NCI-H187 (cell line): ENCODE data around the gene CHAF1A.

Experiments used
- DNase-seq, 2 experiments: peaks; one replicate each; lab custom pipeline; 2025; lab: John Stamatoyannopoulos, UW

Gene CHAF1A

DNA sequence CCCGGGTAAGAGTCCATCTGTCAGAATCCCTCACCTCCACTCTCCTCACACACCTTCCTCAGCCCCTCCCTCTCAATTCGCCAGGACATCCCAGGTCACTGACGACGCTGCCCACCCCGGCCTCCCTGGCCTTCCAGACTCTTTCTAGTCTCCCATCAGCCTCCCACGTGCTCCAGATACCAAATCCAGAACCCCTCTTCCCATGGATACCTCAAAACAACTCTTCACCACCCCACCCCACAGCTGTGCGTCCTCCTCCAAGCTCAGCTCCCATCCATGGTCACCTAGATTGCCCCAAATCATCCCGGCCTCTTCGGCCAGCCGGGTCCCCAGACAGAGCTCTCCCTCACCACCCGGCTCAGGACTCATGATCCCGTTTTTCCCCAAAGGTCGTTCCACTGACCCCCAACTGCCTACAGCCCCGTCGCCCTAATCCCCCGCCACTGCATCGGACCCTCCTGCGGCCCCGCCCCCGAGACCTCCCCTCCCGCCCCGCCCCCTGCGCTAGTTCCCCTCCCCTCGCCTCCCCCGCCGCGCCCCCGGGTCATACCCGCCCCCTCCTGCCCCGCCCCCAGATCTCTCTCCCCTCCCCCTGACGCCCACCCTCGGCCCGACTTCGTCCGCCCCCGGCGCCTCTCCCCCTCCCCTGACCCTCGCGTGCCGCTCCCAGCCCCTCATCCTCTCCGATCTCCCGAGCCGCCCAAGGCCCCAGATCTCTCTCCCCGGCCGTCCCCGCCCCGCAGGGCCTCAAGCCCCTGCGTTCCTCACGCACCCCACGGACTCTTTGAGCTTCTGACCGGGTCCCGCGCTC, 54.6 kb downstream of the CHAF1A start:
- DNase-seq, result peak in 1 of 2 experiments; percentile 26

DNA sequence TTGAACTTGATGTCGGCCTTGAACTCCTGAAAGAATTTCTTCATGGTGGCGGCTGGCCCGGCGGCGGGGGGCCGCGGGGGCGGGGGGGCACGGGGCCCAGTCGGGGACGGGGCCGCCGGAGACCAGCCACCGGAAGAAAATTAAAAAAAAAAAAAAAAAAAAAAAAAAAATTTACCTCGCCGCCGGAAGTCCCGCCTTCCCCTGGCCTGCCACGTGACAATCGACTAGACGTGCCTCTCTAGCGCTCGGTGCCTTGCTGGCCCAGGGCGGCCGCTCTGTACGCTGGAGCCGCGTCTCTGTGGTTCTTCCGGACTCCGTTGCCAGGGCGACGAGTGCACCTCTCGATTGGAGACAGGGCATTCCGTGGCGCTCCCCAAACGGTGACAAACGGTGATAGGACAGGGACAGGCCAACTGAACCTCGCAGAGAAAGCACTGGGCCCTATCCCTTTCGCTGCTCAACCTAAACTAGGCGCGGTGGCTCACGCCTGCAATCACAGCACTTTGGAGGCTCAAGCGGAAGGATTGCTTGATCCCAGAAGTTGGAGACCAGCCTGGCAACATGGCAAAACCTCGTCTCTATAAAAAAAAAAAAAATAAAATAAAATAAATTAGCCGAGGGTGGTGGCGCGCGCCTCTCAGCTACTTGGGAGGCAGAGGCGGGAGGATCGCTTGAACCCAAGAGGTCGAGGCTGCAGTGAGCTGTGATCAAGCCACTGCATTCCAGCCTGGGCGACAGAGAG, 55.4 kb downstream of the CHAF1A start, which contains the start of gene UBXN6:
Gene UBXN6 (minus strand): TSS at position 141 of the 742 bp plus-strand sequence. CDS start 97 bp downstream, at position 44.
- DNase-seq, result peak; percentile 94 to 97

DNA sequence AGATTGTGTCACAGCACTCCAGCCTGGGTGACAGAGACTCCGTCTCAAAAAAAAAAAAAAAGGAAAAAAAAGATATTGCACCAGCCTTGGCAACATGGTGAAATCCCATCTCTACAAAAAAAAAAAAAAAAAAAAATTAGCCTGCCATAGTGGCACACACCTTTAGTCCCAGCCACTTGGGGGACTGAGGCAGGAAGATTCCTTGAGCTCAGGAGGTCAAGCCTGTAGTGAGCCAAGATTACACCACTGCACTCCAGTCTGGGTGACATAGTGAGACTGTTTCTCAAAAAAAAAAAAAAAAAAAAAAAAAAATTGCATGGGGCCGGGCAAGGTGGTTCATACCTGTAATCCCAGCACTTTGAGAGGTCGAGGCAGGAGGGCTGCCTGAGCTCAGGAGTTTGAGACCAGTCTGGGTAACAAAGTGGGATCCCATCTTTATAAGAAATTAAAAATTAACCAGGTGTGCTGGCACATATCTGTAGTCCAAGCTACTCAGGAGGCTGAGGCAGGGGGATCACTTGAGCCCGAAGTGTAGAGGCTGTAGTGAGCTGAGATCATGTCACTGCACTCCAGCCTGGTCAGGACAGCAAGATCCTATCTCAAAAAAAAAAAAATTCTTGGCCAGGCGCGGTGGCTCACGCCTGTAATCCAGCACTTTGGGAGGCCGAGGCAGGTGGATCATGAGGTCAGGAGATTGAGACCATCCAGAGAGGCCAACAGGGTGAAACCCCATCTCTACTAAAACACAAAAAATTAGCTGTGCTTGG, 62.6 kb downstream of the CHAF1A start:
- DNase-seq, result no peak

DNA sequence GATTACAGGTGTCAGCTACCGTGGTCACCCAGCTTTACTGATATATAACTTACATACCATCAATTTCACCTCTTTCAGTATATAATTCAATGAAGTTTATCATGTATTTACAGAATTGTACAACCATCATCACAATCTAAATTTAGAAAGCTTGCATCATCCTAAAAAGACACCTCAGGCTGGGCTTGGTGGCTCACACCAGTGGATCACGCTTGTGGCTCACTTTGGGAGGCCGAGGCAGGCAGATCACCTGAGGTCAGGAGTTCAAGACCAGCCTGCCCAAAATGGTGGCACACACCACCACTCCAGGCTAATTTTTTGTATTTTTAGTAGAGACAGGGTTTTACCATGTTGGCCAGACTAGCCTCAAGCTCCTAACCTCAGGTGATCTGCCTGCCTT, 65.4 kb downstream of the CHAF1A start:
- DNase-seq, result no peak

DNA sequence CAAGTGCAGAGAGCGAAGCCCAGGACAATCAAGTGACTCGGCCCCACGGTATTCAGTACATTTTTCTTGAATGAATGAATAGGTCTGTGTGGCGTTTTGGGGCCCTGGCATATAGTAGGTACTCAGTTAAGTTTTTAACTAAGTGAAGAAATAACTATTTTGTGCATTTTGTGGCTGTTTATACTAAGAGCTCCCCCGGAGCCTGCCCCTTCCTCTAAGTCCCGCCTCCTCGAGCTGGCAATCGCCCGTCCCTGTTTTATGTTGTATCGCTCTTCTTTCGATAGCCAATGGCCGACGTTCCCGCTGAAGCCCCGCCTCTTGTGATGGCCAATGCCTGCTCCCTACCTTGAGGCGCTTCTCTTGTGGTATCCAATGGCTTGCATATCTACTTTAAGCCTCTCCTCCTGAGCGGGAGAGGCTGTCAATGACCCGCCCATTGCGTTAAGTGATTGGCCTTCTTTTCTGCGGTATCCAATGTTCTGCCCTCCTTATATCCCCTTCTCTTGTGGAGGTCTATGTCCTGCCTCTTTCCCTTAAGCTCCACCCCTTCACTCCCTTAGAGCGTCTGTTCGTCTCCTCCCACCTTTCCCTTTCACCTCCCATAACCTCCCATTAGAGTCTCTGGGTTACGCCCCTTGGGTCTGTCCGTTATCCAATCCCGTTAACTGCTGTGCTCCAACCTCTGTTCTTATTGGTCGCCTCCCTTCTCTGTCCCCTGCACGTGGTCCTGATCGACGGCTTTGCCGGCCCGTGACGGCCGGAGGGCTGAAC, 69.1 kb downstream of the CHAF1A start:
- DNase-seq, result peak; percentile 100

DNA sequence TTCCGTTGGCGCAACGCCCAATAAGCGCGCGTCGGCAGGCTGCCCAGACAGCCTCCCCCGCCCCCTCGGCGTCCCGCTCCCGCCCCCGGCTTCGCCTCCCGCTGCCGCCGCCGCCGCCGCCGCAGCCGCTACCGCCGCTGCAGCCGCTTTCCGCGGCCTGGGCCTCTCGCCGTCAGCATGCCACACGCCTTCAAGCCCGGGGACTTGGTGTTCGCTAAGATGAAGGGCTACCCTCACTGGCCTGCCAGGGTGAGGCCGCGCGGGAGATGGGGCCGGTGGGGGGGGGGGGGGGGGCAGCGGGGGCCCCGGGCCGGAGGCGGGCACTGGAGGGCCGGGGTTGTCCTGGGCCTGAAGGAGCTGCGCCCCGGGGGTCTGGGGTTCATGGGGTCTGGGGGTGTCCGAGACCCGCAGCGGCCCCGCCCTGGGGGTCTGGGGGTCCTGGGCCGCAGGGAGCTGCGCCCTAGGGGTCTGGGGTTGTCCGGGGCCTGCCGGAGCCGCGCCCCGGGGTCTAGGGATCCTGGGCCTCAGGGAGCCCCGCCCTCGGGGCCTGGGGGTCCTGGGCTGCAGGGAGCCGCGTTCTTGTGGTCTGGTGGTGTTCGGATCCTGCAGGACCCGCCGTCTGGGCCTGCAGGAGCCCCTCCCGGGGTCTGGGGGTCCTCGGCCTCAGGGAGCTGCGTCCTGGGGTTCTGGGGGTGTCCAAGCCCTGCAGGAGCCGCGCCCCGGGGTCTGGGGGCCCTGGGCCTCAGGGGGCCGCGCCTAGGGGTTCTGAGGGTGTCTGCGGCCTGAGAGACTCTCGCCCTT, 69.9 kb downstream of the CHAF1A start, which contains the start of gene HDGFL2:
Gene HDGFL2 (plus strand): TSS at position 124 of the 801 bp plus-strand sequence. CDS start 54 bp downstream, at position 178.
- DNase-seq, result no peak

DNA sequence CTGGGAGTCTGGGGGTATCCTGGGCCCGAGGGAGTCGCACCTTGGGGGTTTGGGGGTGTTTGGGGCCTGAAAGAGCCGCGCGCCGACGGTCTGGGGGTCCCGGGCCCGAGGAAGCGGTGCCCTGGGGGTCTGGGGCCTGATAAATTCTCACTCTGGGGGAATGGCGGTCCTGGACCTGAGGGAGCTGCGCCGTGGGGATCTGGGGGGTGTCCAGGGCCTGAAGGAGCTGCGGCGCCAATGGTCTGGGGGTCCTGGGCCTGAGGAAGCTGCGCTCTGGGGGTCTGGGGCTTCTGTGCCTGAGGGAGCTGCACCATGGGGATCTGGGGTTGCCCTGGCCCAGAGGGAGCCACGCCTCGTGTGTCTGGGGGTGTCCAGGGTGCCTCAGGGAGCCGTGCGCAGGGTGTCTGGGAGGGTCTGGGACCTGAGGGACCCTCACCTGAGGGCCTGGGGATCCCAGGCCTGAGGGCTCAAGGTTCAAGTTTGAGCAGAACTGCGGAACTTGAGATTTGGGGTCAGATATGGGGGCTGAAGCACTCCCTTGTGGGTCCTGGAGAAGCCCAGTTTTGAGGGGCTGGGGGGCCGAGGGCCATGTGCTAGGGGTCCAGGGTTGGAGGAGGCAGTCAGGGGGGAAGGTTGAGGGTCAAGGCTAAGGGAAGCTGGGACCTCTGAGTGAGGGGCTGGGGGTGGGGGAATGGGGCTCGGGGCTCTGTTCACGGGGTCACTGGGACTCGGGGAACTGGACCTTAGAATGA, 70.7 kb downstream of the CHAF1A start:
- no peak for DNase-seq

DNA sequence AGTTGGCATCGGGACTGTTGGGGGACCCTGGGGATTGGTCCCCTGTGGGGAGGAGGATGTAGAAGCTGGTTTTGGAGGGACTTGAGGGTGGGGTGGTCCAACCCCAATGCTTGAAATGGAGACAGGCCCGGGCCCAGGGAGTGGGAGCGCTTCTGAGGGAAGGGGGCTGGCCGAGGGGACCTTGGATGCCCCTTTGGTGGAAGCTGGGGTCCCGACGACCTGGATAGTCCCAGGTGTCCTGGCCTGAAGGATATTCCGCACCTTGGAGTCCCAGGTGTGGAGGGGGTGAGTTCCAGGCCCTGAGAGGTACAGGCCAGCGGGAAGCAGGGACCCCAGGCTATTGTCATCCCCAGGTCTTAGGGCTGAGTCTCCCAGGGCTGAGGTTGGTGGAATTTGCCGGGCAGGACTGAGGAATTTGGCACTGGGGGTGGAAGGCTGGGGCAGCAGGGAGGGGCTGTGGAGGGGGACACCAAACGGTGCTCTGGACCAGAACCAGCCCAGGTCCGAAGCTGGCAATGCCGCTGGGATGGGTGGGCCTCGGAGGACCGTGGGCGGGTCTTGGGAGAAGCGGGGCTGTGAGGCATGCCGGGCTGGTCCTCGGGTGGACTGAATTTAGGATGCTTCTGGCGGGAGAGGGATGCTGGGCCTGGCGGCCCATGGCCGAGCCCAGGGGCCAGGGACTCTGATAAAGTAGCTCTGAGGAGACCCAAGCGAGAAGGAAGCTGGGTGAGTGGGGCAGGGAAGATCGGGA, 71.5 kb downstream of the CHAF1A start:
- no peak for DNase-seq

DNA sequence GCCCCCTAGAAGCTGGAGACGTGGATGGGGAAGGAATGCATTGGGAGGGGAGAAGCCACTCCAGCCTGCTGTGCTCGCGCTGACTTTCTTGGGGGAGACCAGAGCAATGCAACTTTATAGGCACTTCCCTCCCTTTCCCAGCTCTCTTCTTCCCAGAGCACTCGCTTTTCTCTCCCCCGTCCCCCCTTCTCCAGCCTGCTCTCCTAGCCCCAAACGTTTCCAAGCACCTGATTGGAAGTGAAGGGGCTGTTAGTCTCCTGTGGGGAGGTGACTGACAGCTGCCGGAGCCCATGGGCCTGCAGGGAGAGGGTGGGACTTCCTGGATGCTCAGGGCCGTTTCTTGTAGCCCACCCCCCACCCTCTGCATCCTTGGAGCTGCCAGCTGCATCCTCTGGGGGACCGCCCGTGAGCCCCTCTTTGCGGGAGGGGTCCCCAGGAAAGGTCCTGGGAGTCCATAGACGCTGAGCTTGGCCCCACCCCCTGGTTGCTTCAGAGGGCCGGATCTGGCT, 72.1 kb downstream of the CHAF1A start:
- DNase-seq, result no peak

DNA sequence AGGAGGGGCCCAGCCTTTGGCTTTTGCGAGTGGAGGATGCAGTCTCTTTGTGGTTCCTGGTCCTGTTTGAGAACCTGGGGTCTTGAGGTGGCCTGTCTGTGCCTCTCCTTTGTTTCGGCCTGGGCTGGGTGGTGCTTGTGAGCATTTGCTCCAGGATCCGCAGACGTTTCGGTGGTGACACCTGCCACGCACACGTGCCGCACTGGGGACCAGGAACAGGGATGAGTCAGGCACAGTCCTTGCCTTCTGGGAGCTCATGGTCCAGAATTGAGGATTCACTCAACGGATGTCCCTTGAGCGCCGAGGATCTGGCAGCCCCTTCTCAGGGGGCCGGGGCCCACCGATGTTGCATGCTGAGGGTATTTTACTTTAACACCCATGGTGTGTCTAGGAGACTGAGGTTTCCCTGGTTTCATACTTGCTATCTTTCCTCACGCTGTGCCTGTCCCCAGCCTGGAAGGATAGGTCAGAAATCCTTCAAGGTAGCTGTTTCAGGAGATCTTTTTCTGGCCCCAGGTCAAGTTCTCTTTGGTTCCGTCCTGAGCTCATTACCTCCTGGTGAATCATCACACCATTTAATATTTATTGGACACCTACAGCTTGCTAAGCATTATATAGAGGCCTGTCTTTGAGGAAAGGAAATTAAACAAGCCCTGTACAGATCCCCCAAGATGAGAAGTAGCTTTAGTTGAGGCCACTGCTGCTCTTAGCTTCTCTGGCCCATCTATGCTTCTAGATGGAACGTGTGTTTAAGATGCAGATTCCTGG, 74.8 kb downstream of the CHAF1A start:
- DNase-seq, result no peak

DNA sequence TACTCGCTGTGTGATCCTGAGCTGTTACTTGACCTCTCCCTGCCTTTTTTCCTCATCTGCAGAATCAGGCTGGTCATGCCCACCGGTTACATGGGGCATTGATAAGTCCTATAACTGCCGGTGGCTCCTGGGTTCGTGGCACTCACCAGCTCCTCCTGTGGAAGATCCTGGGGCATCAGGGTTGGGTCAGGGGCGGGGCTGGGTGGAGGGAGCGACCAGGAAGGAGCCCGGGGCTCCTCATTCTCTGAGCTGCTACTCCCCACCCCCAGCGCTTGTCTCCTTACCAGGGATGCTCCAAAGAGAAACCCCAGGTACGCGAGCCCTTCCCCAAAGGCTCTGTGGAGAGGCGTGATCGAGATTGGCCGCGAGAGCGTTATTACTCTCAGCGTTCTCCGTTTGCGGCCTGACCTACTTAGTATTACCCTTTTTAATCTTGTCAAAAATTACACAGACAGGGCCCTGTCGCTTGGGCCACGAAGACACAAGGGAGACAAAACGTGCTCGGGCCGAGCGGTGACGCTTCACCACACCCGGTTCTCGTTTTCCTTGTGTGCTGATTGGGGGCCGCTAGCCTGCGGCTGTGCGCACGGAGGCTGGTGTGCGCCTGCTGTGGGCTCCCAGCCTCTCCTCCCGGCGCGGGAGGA, 80.4 kb downstream of the CHAF1A start:
- DNase-seq, result no peak

DNA sequence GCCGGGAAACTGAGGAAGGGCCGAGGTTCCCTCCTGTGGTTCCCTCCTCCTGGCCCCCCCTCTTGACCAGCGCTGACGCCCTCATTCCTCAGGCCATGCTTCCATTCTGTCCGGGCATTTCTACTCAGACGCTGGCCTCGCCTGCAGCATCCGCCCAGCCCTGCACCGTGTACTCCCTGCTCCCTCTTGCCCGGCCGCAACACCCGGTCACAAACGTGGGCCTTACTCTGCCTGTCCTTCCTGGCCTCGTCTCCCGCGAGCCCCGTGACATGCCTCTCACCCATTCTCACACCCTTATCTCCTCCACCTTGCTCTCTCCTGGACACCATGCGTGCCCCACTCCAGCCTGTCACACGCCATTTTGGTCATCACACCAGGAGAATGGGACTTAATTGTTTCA, 80.9 kb downstream of the CHAF1A start:
- no peak for DNase-seq

DNA sequence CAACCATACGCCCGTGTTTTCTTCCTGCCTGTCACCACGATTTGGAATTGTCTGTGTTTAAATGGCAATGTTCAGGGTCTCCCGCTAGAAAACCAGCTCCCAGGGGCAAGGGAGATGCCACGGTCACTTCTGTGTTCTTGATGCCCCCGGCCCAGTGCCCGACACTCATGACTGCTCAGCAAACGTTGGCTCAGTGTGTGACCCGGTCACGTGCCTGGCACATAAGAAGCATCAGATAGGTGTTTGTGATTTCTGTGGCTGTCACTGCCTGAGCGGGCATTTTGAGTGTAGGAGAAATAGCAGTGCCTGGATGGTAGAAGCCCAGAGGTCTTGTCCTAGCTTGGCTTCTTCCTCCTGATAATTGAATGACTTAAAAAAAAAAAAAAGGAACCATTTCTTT, 85.1 kb downstream of the CHAF1A start:
- no peak for DNase-seq

DNA sequence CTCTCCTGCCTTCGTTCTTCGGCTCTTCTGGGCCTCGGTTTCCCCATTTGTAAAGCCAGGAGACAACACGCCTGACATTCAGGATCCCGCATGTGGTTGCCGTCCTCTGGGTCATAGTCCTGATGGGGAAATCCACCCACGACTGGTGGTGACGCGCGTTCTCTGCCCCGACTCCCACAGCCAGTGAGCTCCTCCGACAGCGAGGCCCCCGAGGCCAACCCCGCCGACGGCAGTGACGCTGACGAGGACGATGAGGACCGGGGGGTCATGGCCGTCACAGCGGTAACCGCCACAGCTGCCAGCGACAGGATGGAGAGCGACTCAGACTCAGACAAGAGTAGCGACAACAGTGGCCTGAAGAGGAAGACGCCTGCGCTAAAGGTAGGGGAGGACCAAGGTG, 86.1 kb downstream of the CHAF1A start:
- DNase-seq, result no peak

DNA sequence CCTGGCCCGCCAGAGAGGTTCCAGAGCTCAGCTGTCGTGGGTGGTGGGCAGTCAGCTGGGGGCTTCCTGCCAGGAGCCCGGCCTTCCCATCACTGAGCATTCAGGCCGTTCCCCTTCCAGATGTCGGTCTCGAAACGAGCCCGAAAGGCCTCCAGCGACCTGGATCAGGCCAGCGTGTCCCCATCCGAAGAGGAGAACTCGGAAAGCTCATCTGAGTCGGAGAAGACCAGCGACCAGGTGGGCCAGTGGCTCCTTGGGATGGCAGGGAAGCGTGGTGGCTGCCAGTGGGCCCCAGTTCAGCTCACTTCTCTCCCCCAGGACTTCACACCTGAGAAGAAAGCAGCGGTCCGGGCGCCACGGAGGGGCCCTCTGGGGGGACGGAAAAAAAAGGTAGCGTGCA, 89.0 kb downstream of the CHAF1A start:
- DNase-seq, result no peak

DNA sequence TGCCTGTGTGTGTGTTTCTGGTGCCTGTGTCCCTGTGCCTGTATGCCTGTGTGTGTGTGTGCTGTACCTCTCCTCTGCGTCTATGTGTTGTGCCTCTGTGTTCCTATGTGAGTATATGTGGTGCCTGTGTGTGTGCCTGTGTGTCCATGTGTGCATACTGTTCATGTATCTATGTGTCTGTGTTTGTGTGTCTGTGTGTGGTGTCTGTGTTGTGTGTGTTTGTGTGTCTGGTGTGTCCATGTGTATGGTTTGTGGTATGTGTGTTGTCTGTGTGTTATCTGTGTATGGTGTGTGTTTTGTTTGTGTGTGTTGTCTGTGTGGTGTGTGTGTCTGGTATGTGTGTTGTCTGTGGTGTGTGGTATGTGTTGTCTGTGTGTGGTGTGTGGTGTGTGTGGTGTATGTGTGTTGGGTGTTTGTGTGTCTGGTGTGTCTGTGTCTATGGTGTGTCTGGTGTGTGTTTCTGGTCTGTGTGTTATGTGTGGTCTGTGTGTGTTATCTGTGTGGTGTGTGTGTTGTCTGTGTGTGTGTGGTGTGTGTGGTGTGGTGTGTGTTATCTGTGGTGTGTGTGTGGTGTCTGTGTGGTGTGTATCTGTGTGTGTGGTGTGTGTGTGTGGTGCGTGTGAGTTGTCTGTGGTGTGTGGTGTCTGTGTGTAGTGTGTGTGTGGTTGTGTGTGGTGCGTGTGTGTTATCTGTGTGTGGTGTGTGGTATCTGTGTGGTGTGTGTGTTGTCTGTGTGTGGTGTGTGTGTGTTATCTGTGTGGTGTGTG, 90.1 kb downstream of the CHAF1A start:
- DNase-seq, result no peak
